ELR (cell line): ENCODE data around the gene APBB2.

Experiments
- DNase-seq: peaks from one replicate; pipeline ENCODE4 v3.0.0-alpha.2; 2015; ENCODE audit warnings: low read depth

Gene APBB2

DNA sequence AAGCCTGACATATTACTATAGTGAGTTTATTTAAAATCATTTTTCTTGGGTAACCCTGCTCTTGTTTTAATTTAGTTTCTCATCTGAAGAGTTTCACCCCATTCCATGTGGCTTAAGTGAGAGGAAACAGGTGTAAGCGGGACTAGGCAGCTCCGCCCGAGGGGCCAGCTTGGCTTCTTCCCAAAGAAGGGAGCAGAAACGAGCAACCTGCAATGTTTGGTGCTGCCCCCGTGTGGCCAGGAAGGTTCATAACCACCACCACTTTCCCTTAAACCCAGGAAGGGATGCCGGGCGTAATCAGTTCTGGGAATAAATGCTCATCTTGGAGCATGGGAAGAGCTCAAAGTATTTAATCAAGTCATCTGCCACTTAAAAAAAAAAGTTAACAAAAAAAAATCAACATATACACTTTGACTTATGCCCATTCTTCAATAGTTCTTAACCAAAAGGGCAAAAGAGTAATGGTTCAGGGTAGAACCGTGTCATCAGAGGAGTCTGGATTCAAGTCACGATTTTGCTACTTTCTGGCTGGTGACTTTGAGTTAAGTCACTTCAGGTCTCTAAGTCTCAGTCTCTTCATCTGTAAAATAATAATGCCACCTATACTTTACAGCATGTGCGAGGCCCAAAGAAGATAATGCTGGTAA, 316.7 kb downstream of the APBB2 start:
- peak; percentile 78 for DNase-seq

DNA sequence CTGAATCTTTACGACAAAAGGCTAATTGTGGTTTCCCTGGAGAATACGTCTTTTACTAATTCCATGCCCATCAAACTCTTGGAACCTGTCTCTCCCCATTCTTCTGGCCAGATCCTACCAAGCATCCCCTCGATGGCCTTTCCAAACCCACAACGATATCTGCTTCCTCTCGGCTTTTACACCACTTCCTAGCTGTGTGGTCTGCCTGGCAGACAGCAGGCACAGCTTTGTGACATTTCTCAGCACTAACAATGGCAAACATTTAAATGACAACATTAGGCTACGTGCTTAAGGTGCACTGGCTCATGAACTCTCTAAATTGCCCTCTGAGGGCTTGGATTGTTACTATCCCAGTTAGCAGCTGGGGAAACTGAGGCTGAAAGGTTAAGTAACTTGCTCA, 323.6 kb downstream of the APBB2 start:
- no peak for DNase-seq

- no peak for DNase-seq
Observed at GRCh38 chr4:40890199-40890598, 324.1 kb downstream of the APBB2 start.

DNA sequence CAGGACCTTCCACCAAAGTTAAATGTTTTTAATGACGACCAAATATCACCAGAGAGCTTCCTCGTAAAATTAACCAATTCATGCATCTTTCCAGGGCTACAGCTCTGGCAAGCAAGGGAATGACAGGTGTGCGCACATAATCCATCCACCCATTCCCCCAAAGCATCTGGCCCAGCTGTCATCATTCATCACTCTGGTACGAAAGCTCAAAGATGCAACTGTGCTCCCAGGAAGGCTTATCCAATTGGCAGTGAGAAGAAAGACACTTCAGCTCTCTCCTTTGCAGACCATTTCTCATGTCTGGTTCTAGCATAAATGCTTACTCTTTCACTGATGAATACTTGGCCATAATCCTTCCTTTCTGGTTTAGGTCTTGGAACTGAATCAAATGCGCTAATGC, 325.4 kb downstream of the APBB2 start:
- DNase-seq: no peak

DNA sequence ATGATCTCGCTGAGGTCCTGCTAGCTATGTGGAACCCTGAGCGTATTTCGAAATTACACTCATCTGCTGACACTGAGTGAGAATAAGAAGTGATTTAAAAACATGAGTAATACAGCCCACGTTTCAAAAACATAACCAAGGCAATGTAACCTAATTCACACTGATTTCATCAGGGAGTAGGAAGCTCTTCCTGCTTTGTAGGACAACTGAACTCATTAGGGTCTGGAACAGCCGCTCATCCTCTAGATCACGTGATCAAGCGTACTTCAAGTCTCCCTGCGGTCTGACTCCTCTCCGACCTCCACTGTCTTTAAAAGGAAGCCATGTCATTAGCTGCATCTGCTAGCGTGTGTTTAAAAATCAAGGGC, 326.6 kb downstream of the APBB2 start:
- peak; percentile 14 for DNase-seq

GRCh38 chr4:40886931-40887763, 327.2 kb downstream of the APBB2 start:
- no peak for DNase-seq

DNA sequence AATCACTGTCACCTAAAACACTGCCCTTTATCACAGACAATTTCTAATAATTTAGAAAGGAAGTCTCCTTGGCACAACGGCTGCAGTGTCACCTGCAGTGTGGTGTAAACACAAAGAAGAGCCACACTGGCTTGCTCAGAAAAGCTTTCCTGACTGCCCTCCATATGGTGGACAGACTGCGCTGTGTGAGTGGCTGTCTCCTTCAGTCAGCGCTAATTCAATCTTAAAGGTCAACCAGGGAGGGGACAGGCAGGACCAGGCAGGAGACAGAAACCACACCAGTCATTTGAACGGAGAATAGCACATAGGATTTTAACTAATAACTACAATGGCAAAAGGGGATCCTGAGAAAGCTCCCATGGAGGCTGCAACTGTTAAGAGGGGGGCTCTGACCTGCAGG, 332.5 kb downstream of the APBB2 start:
- no peak for DNase-seq

- DNase-seq: no peak
Observed at GRCh38 chr4:40881096-40881495, 333.2 kb downstream of the APBB2 start.

DNA sequence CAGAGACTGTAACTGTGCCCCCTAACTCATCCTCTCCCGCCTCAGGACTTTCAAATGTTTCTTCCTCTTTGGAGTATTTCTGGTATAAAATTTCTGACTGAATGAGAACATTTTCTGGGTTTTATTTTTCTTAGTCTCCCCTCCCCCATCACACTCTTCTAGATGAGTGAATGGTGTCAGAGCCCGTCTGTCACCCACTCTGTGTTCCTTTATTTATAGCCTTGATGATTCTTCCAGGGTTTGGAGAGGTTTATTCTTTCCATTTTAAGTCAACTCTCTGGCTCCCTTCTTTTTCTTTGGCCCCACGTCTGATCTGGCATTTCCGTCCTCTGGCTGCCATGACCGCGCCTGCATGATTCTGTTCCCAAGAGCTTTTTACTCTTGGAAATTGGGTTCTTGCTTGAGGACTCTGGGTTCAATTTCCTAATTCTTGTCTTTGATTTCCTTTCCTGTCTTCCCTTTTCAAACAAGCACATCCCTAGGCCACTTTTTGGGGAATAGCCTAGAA, 335.7 kb downstream of the APBB2 start:
- no peak for DNase-seq

- DNase-seq: no peak
Observed at GRCh38 chr4:40877081-40877480, 337.3 kb downstream of the APBB2 start.

DNA sequence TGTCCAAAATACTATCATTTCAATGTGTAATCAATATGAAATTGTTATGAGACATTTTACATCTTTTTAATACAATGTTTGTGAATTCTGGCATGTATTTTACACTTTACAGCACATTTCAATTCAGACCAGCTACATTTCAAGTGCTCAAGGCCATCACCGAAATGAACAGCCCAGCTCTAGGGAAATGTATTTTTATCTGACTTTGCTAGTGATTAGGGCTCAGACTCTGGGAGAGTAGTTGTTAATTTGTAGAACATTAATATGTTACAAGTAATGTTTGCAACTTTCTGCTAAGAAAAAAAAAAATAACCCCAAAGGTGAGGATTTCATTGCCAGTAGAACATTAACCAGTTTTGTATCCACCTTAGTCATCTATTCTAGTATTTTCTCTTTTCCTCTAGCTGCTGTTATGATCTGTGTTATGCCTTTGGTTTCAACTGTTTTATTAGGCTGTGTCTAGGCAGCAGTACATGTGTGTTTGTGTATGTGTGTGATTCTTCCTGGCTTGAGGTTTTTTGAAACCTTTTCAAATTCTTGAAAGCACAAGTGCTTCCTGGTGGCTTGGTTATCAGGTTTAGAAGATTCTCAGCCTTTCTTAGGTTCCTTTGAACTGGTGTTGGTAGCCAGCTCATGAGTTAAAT, 338.7 kb downstream of the APBB2 start:
- no peak for DNase-seq

GRCh38 chr4:40874901-40875300, 339.4 kb downstream of the APBB2 start:
- DNase-seq: no peak

DNA sequence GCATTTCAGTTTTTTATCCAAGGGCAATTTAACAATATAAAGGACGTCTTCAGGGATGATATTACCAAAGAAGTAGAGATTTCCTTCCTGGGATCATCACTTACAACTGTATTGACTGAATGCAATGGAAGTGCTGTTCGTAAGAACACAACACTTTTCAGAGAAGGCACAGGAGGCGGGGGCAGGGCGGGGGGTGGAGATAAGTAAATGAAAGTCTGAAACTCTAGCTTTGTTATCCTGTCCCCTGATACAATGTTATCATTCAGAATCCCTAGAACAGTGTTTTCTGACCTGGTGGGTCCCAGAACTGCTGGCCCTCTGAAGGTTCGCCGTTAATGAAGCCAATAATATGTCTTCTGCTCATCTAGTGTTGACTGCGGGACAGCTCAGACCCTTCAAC, 340.0 kb downstream of the APBB2 start:
- no peak for DNase-seq

GRCh38 chr4:40871695-40872250, 342.6 kb downstream of the APBB2 start:
- no peak for DNase-seq

DNA sequence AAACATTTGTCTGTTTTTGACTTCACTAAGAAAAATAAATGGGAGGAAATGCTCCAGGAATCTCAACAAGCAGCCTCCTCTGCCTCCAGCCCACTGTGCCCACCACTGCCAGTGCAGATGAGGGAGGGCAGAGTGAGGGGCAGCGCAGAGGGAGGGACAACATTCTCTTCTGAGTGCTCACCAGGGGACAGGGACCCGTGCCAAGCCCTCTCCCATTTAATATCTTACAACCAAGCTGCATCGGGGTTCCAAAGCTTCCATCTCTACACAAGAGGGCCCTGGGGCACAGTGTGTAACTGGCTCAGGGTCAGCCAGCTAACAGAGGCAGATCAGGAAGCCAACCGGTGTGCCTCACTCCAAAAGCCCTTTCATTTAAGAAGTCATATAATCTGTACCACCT, 344.2 kb downstream of the APBB2 start:
- no peak for DNase-seq

DNA sequence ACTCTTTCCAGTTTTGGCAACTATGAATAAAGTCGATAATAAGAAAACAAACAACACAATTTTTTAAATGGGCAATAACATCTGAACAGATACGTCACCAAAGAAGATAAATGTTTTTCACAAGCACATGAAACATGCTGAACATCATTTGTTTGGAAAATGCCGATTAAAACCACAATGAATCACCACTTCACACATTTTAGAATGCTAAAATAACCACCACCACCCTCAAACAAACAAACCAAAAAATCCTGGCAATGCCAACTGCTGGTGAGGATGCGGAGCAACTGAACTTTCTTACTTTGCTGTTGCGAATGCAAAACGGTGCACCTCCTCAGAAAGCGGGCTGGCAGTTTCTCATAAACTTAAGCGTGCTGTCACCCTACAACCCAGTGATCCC, 348.6 kb downstream of the APBB2 start:
- peak; percentile 15 for DNase-seq

GRCh38 chr4:40864531-40864930, 349.8 kb downstream of the APBB2 start:
- no peak for DNase-seq

- DNase-seq: no peak
Observed at GRCh38 chr4:40858962-40859361, 355.4 kb downstream of the APBB2 start.

DNA sequence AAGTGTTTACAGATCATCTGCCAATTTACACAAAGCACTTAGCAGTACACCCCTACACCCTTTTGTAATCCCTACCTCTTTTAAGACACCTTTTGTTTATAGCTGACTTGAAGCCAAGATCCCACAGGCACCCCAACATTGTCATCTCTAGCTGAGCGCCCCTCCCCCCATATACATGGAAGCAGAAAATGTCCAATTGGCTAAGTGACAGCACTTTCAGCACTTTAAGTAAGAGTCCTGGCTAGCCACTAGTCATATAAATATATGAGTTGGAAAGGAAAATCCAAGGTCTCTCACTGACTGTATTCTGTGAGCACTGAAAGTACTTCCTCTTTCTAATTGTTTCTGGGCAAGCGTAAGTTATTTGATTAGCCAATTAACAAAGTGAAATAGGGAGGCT, 356.4 kb downstream of the APBB2 start:
- DNase-seq: no peak

DNA sequence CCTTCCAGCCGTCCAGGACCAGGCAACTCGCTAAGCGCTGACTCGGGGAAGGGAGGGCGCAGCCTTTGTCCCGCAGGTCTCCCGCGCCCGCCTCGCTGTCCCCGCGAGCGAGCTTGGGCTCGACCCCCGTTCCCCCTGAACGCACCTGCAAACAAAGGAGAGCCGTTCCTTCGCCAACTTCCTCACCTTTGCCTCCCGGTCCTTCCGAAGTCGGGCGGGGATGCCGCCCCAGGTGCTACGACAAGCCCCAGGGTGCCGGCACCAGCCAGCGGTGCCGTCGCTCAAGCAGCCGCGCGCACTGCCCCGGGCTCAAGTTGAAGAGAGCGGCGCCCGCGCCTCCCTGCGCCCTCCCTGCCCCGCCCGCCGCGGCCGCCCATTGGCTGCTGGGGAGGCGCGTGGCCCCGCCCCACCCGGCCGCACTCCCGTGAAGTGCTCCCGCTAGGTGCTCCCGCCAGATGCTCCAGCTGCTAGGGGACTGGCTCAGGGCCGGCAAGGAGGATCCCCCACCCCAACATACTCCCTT, 357.4 kb downstream of the APBB2 start:
- no peak for DNase-seq

- no peak for DNase-seq
Observed at GRCh38 chr4:40856277-40856839, 358.0 kb downstream of the APBB2 start.

DNA sequence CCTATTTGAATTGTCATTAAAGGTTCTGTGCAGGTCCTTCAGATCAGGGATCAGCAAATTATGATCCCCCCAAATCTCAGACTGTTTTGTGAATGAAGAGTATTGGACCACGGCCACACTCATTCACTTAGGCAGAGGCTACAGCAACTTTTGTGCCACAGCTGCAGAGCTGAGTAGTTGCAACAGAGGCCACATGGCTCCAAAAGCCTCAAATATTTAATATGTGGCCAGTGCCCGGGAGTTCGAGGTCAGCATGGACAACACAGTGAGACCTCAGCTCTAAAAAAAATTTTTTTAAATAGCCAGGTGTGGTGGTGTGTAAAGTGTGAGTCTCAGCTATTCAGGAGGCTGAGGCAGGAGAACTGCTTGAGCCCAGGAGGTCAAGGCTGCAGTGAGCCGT, 363.8 kb downstream of the APBB2 start:
- DNase-seq: no peak
